Right lobe of liver (tissue), 6 donors: ENCODE measurements around the gene TLE3. TPM values are rescaled to one million over a fixed set of nuclear protein-coding genes. Genes with fewer than 3 reads are reported as not detected.

Source experiments
- ATAC-seq, 4 donors: fragments of 200-7000 bp; cut with Tn5 transposase; one replicate each; pipeline ENCODE4 v1.9.1; 2020; ENCODE audit warnings: mild to moderate bottlenecking in 4 of 4, moderate library complexity in 4 of 4
- DNase-seq, 3 donors: peaks; one replicate each; pipeline ENCODE4 v3.0.0-alpha.2; 2020
- H3K27ac ChIP-seq, 3 donors: fragments of 200-600 bp; one replicate each; pipeline ENCODE4 v1.8.0; 2022
- H3K27me3 ChIP-seq, 2 donors: fragments of 200-600 bp; one replicate each; pipeline ENCODE4 v1.8.0; 2022
- H3K36me3 ChIP-seq, 4 donors: fragments of 200-600 bp; sonication (generic) in 1 of 4; one replicate each; pipeline versions ENCODE4 v1.5.1 to v1.8.0; 2017 to 2022; ENCODE audit warnings: control low read depth in 1 of 4
- H3K4me1 ChIP-seq, 4 donors: fragments of 200-600 bp; sonication (generic) in 1 of 4; one replicate each; pipeline versions ENCODE4 v1.5.1 to v1.8.0; 2017 to 2022; ENCODE audit warnings: control low read depth in 1 of 4
- H3K4me3 ChIP-seq, 3 donors: fragments of 200-600 bp; one replicate each; pipeline ENCODE4 v1.8.0; 2022
- H3K9me3 ChIP-seq, 4 donors: fragments of 200-600 bp; sonication (generic) in 1 of 4; one replicate each; pipeline versions ENCODE4 v1.5.1 to v1.8.0; 2017 to 2022; ENCODE audit warnings: control low read depth in 1 of 4
- CTCF ChIP-seq, 4 donors: fragments of 200-600 bp in 3 of 4; fragments of 450-650 bp in 1 of 4; IDR thresholded peaks; one replicate each; pipeline versions ENCODE4 v1.5.1 to v1.8.0; 2016 to 2022; ENCODE audit warnings: antibody characterized with exemption in 4 of 4, mild to moderate bottlenecking in 2 of 4
- POLR2A ChIP-seq: fragments of 450-650 bp; IDR thresholded peaks from one replicate; pipeline ENCODE4 v1.6.1; 2017; ENCODE audit warnings: antibody characterized with exemption, mild to moderate bottlenecking
- WGBS: methylation state at CpG from one replicate; pipeline ENCODE4 v1.1.6; 2018; ENCODE audit warnings: low coverage, low lambda C conversion rate; ENCODE audit not compliant: insufficient coverage; ENCODE audit errors: missing lambda C conversion rate; 5-methylcytosine and 5-hydroxymethylcytosine counted together
- intact Hi-C, 2 donors: fragments of 100-400 bp; cut with DNase I; formaldehyde crosslinking; loops; one replicate each; pipeline versions ENCODE4 v1.11.2 to v1.14.1; 2022
- total RNA-seq, 6 experiments: library from RNA; depleted of rRNA in 2 of 6; stranded (reverse); fragments of >200 nt in 2 of 6; fragmentation: NEBNext Ultra II Directional in 3 of 6; extraction: Animal tissue kit (Norgen Biotek cat#: 25700) in 3 of 6; gene quantifications; one replicate each; pipeline versions ENCODE4 v1.1.0 to v1.2.4, GENCODE V29; 2016 to 2023
- donor health status: DM: no; HTN: yes; CAD: no.
- donor health status: DM: no; HTN: no; CAD: no.
- donor health status: DM: no; HTN: no; CAD: no.
- donor health status: DM: no; HTN: yes; CAD: no.
- donor health status: DM: no; HTN: yes; CAD: no.

TLE3 gene
- total RNA-seq, 6 experiments from 2014 or later, result 8.9 to 38.2 (median 21.2) TPM

- no peak for TF ChIP-seq POLR2A
- no peak for TF ChIP-seq CTCF (IDR thresholded peaks at IDR 0.05)
- Histone ChIP-seq H3K9me3 (no peaks in the 10 kb centered on the region), H3K4me3 (no peak overlapping the region), H3K27me3 (no peaks in the 10 kb centered on the region), H3K27ac (no peak overlapping the region), H3K36me3 (peaks cover 0 to 79% (median 34%) of the 10 kb centered on the region in 4 donors), H3K4me1 (peaks cover 0 to 5% (median 2%) of the 10 kb centered on the region in 4 donors)
- ATAC-seq (no peak), DNase-seq (no peak)
- intact Hi-C loops, result no loop called here
- WGBS, result 91% methylated on average over 6 of the region's 8 CpGs
Measured at GRCh38 chr15:70059476-70060213, 38.1 kb downstream of the TLE3 start.

- ATAC-seq (no peak), DNase-seq (no peak)
- 97% methylated on average over 4 of the region's 11 CpGs for WGBS
- Histone ChIP-seq H3K4me3 (no peak overlapping the region), H3K4me1 (no peaks in the 10 kb centered on the region), H3K9me3 (no peaks in the 10 kb centered on the region), H3K27me3 (no peaks in the 10 kb centered on the region), H3K27ac (no peak overlapping the region), H3K36me3 (peaks cover 0 to 87% (median 37%) of the 10 kb centered on the region in 4 donors)
- TF ChIP-seq POLR2A (no peak), CTCF (IDR thresholded peaks at IDR 0.05) (no peak)
- intact Hi-C loops, result no loop called here
Measured at GRCh38 chr15:70058642-70059360, 38.9 kb downstream of the TLE3 start.

- WGBS, result 95% methylated on average over 4 of the region's 21 CpGs
- Histone ChIP-seq H3K4me1 (no peaks in the 10 kb centered on the region), H3K9me3 (no peaks in the 10 kb centered on the region), H3K27ac (no peak overlapping the region), H3K27me3 (no peaks in the 10 kb centered on the region), H3K4me3 (no peak overlapping the region), H3K36me3 (peaks cover 0 to 89% (median 37%) of the 10 kb centered on the region in 4 donors)
- DNase-seq, result no peak
- intact Hi-C loops, result no loop called here
- TF ChIP-seq CTCF (IDR thresholded peaks at IDR 0.05) (no peak), POLR2A (no peak)
- ATAC-seq, result no peak
Measured at GRCh38 chr15:70057931-70058641, 39.6 kb downstream of the TLE3 start.

- no peak for ATAC-seq
- Histone ChIP-seq H3K4me1 (no peaks in the 10 kb centered on the region), H3K9me3 (no peaks in the 10 kb centered on the region), H3K36me3 (peaks cover 0 to 96% (median 47%) of the 10 kb centered on the region in 4 donors), H3K27ac (no peak overlapping the region), H3K27me3 (no peaks in the 10 kb centered on the region), H3K4me3 (no peak overlapping the region)
- WGBS, result no CpG with 5 or more reads among the region's 9 CpGs
- intact Hi-C loops, result no loop called here
- DNase-seq, result peak in 1 of 3 donors; percentile 39
- TF ChIP-seq CTCF (IDR thresholded peaks at IDR 0.05), result no peak
- TF ChIP-seq POLR2A, result no peak
Measured at GRCh38 chr15:70056091-70056680, 41.5 kb downstream of the TLE3 start.
